Measurements from ENCODE around the gene INPP5F. TPM values are rescaled to one million over a fixed set of nuclear protein-coding genes. Genes with fewer than 3 reads are reported as not detected.
"Not testable (repeated sequence)": the region's sequence is repeated elsewhere in the genome, so short reads cannot be mapped to it uniquely, and the experiment has no call there.

The INPP5F gene
- total and polyA plus RNA-seq, 5 experiments from 2014 or later, result 1.4 to 10.9 (median 2.5) TPM

GRCh38 chr10:119786117-119786769 lies 60.4 kb downstream of the INPP5F start:
- Mint-ChIP-seq H3K27me3 (no peaks in the 10 kb centered on the region), H3K9me3 (peaks cover 0 to 2% (median 0%) of the 10 kb centered on the region in 9 donors), H3K36me3 (peaks cover 2 to 4% (median 3%) of the 10 kb centered on the region in 3 donors), H3K4me1 (peaks cover 15 to 42% (median 25%) of the 10 kb centered on the region in 4 donors), H3K4me3 (no peak overlapping the region), H3K27ac (no peak overlapping the region)
- DNase-seq (no peak), ATAC-seq (no peak)
- POLR2A ChIA-PET, result no interaction called here

- H3K4me1 Mint-ChIP-seq, H3K27ac Mint-ChIP-seq, H3K9me3 Mint-ChIP-seq, H3K4me3 Mint-ChIP-seq, H3K27me3 Mint-ChIP-seq, DNase-seq, ATAC-seq, POLR2A ChIA-PET: not testable (repeated sequence)
- peaks cover 0 to 38% (median 12%) of the 10 kb centered on the region in 3 donors for H3K36me3 Mint-ChIP-seq
Observed at GRCh38 chr10:119795101-119795500, 69.3 kb downstream of the INPP5F start.

GRCh38 chr10:119796039-119796438 lies 70.2 kb downstream of the INPP5F start:
- ATAC-seq, result no peak
- H3K4me1 Mint-ChIP-seq, result no peaks in the 10 kb centered on the region
- no peaks in the 10 kb centered on the region for H3K27me3 Mint-ChIP-seq
- DNase-seq, result no peak
- peaks cover 0 to 42% (median 14%) of the 10 kb centered on the region in 3 donors for H3K36me3 Mint-ChIP-seq
- POLR2A ChIA-PET, result no interaction called here
- H3K9me3 Mint-ChIP-seq, result no peaks in the 10 kb centered on the region
- no peak overlapping the region for H3K27ac Mint-ChIP-seq
- no peak overlapping the region for H3K4me3 Mint-ChIP-seq

- Mint-ChIP-seq H3K4me1 (no peaks in the 10 kb centered on the region), H3K27ac (no peak overlapping the region), H3K27me3 (no peaks in the 10 kb centered on the region), H3K4me3 (no peak overlapping the region), H3K36me3 (peaks cover 0 to 45% (median 16%) of the 10 kb centered on the region in 3 donors), H3K9me3 (no peaks in the 10 kb centered on the region)
- ATAC-seq (no peak), DNase-seq (no peak)
- POLR2A ChIA-PET, result no interaction called here
Observed at GRCh38 chr10:119801176-119801575, 75.3 kb downstream of the INPP5F start.

- no peaks in the 10 kb centered on the region for H3K27me3 Mint-ChIP-seq
- POLR2A ChIA-PET, result no interaction called here
Observed at GRCh38 chr10:119801998-119802538, 76.2 kb downstream of the INPP5F start.

GRCh38 chr10:119803264-119803663 lies 77.4 kb downstream of the INPP5F start:
- Mint-ChIP-seq H3K4me1 (peaks cover 0 to 3% (median 0%) of the 10 kb centered on the region in 4 donors), H3K4me3 (no peak overlapping the region), H3K27me3 (no peaks in the 10 kb centered on the region), H3K9me3 (no peaks in the 10 kb centered on the region), H3K27ac (peak overlapping the region in 1 of 10 donors; percentile 21), H3K36me3 (peaks cover 0 to 33% (median 15%) of the 10 kb centered on the region in 3 donors)
- no peak for DNase-seq
- POLR2A ChIA-PET, result no interaction called here
- ATAC-seq, result no peak

More at GRCh38 chr10:119801998-119802538, 76.2 kb downstream of the INPP5F start:
- Mint-ChIP-seq H3K27ac (no peak overlapping the region), H3K9me3 (no peaks in the 10 kb centered on the region), H3K4me1 (no peaks in the 10 kb centered on the region), H3K4me3 (no peak overlapping the region), H3K36me3 (peaks cover 0 to 38% (median 13%) of the 10 kb centered on the region in 3 donors)
- DNase-seq (no peak), ATAC-seq (no peak)

GRCh38 chr10:119805702-119806230 lies 79.9 kb downstream of the INPP5F start:
- Mint-ChIP-seq H3K27me3 (no peaks in the 10 kb centered on the region), H3K4me1 (peaks cover 0 to 3% (median 0%) of the 10 kb centered on the region in 4 donors), H3K27ac (no peak overlapping the region), H3K36me3 (peaks cover 0 to 24% (median 16%) of the 10 kb centered on the region in 3 donors), H3K4me3 (no peak overlapping the region), H3K9me3 (no peaks in the 10 kb centered on the region)
- POLR2A ChIA-PET, result no interaction called here
- ATAC-seq, result no peak
- DNase-seq, result no peak

- no peak for DNase-seq
- H3K4me3 Mint-ChIP-seq, result no peak overlapping the region
Observed at GRCh38 chr10:119806334-119807130, 80.7 kb downstream of the INPP5F start.

GRCh38 chr10:119807960-119808697 lies 82.3 kb downstream of the INPP5F start:
- no peak for DNase-seq
- Mint-ChIP-seq H3K36me3 (peaks cover 0 to 30% (median 17%) of the 10 kb centered on the region in 3 donors), H3K9me3 (no peaks in the 10 kb centered on the region), H3K4me1 (peaks cover 0 to 3% (median 0%) of the 10 kb centered on the region in 4 donors), H3K4me3 (no peak overlapping the region), H3K27ac (no peak overlapping the region), H3K27me3 (no peaks in the 10 kb centered on the region)
- no peak for ATAC-seq
- POLR2A ChIA-PET, result no interaction called here

More at GRCh38 chr10:119806334-119807130, 80.7 kb downstream of the INPP5F start:
- H3K27me3 Mint-ChIP-seq, result no peaks in the 10 kb centered on the region
- H3K27ac Mint-ChIP-seq, result no peak overlapping the region
- H3K9me3 Mint-ChIP-seq, result no peaks in the 10 kb centered on the region
- ATAC-seq, result no peak
- H3K4me1 Mint-ChIP-seq, result peaks cover 0 to 3% (median 0%) of the 10 kb centered on the region in 4 donors
- H3K36me3 Mint-ChIP-seq, result peaks cover 0 to 22% (median 14%) of the 10 kb centered on the region in 3 donors
- POLR2A ChIA-PET, result no interaction called here

- POLR2A ChIA-PET, result no interaction called here
- DNase-seq (no peak), ATAC-seq (no peak)
- Mint-ChIP-seq H3K27me3 (no peaks in the 10 kb centered on the region), H3K4me3 (no peak overlapping the region), H3K9me3 (no peaks in the 10 kb centered on the region), H3K36me3 (peaks cover 0 to 26% (median 12%) of the 10 kb centered on the region in 3 donors), H3K4me1 (peaks cover 0 to 11% (median 0%) of the 10 kb centered on the region in 4 donors), H3K27ac (no peak overlapping the region)
Observed at GRCh38 chr10:119811122-119811521, 85.3 kb downstream of the INPP5F start.

GRCh38 chr10:119812684-119813083 lies 86.8 kb downstream of the INPP5F start:
- POLR2A ChIA-PET, result no interaction called here
- H3K27me3 Mint-ChIP-seq, result no peaks in the 10 kb centered on the region
- H3K9me3 Mint-ChIP-seq, result no peaks in the 10 kb centered on the region
- DNase-seq (no peak), ATAC-seq (no peak)
- H3K27ac Mint-ChIP-seq, result no peak overlapping the region
- H3K4me1 Mint-ChIP-seq, result peaks cover 0 to 11% (median 0%) of the 10 kb centered on the region in 4 donors
- peaks cover 0 to 27% (median 12%) of the 10 kb centered on the region in 3 donors for H3K36me3 Mint-ChIP-seq
- H3K4me3 Mint-ChIP-seq, result no peak overlapping the region

- no peaks in the 10 kb centered on the region for H3K9me3 Mint-ChIP-seq
- ATAC-seq, result no peak
Observed at GRCh38 chr10:119815671-119816070, 89.8 kb downstream of the INPP5F start.

More at GRCh38 chr10:119815671-119816070, 89.8 kb downstream of the INPP5F start:
- H3K36me3 Mint-ChIP-seq, result peaks cover 0 to 30% (median 9%) of the 10 kb centered on the region in 3 donors
- no peaks in the 10 kb centered on the region for H3K27me3 Mint-ChIP-seq
- no peak overlapping the region for H3K4me3 Mint-ChIP-seq
- POLR2A ChIA-PET, result interaction anchor here (0.5 kb wide), 1 partner anchor 16 kb away, joined by 3 read pairs; no protein-coding TSS in a partner anchor
- no peak for DNase-seq
- no peak overlapping the region for H3K27ac Mint-ChIP-seq
- peaks cover 0 to 8% (median 0%) of the 10 kb centered on the region in 4 donors for H3K4me1 Mint-ChIP-seq

Measured in naive thymus-derived CD8-positive, alpha-beta T cell (primary cell).